Measurements from ENCODE around the gene NEGR1. TPM values are rescaled to one million over a fixed set of nuclear protein-coding genes. Genes with fewer than 3 reads are reported as not detected.

Gene NEGR1
- total RNA-seq, 2 experiments from 2014 or later = not detected

GRCh38 chr1:71417421-71417820, 864.9 kb downstream of the NEGR1 start:
- Histone ChIP-seq H3K4me3 (ENCODE audit: low read depth, low read length, poor library complexity, severe bottlenecking) (no peak overlapping the region), H2AFZ (ENCODE audit: low read length) (no peak overlapping the region), H3K9me3 (ENCODE audit: low read length) (no peaks in the 10 kb centered on the region), H3K4me1 (ENCODE audit: insufficient read depth, low read length, poor library complexity, severe bottlenecking) (no peaks in the 10 kb centered on the region), H3K79me2 (ENCODE audit: insufficient read depth, low read depth, low read length) (no peaks in the 10 kb centered on the region), H3K36me3 (ENCODE audit: insufficient read depth, low read length) (no peaks in the 10 kb centered on the region), H3K4me2 (ENCODE audit: low read length) (no peak overlapping the region), H3K27ac (ENCODE audit: low read depth, low read length, poor library complexity, severe bottlenecking) (no peak overlapping the region), H4K20me1 (ENCODE audit: insufficient read depth, low read length) (no peaks in the 10 kb centered on the region), H3K9me2 (ENCODE audit: insufficient read depth, low read length) (no peaks in the 10 kb centered on the region)
- POLR2A ChIA-PET = interaction anchor here (1.2 kb wide), 1 partner anchor 12 kb away, joined by 5 read pairs; no protein-coding TSS in a partner anchor
- DNase-seq (ENCODE audit: low spot score) = no peak
- BruUV-seq (replicated peaks) = no TSS peak
- intact Hi-C loops (cut with micrococcal nuclease; ENCODE audit: unreplicated experiment) = no loop called here
- CTCF ChIA-PET (ENCODE audit: unreplicated experiment) = interaction anchor here (0.5 kb wide), 1 partner anchor 293 kb away, joined by 3 read pairs; no protein-coding TSS in a partner anchor
- TF ChIP-seq EZH2phosphoT487 (IDR thresholded peaks at IDR 0.05; ENCODE audit: borderline replicate concordance, low read depth, low read length) (no peak), CTCF (conservative IDR thresholded peaks at IDR 0.05; ENCODE audit: low read length) (no peak)

GRCh38 chr1:71414179-71414578, 868.2 kb downstream of the NEGR1 start:
- CTCF ChIA-PET (ENCODE audit: unreplicated experiment) = no interaction called here

More at GRCh38 chr1:71414179-71414578, 868.2 kb downstream of the NEGR1 start:
- no peak for DNase-seq (ENCODE audit: low spot score)
- Histone ChIP-seq H3K4me1 (ENCODE audit: insufficient read depth, low read length, poor library complexity, severe bottlenecking) (no peaks in the 10 kb centered on the region), H3K27ac (ENCODE audit: low read depth, low read length, poor library complexity, severe bottlenecking) (no peak overlapping the region), H3K4me3 (ENCODE audit: low read depth, low read length, poor library complexity, severe bottlenecking) (no peak overlapping the region), H3K4me2 (ENCODE audit: low read length) (no peak overlapping the region), H3K36me3 (ENCODE audit: insufficient read depth, low read length) (no peaks in the 10 kb centered on the region), H2AFZ (ENCODE audit: low read length) (no peak overlapping the region), H3K9me3 (ENCODE audit: low read length) (no peaks in the 10 kb centered on the region), H4K20me1 (ENCODE audit: insufficient read depth, low read length) (no peaks in the 10 kb centered on the region), H3K9me2 (ENCODE audit: insufficient read depth, low read length) (no peaks in the 10 kb centered on the region), H3K79me2 (ENCODE audit: insufficient read depth, low read depth, low read length) (no peaks in the 10 kb centered on the region)
- intact Hi-C loops (cut with micrococcal nuclease; ENCODE audit: unreplicated experiment) = no loop called here
- BruUV-seq (replicated peaks) = no TSS peak
- TF ChIP-seq CTCF (conservative IDR thresholded peaks at IDR 0.05; ENCODE audit: low read length) = no peak
- POLR2A ChIA-PET = no interaction called here

Data from OCI-LY7 (cell line).